Neuronal stem cell (in vitro differentiated cells): Measurements from ENCODE around the gene TSHZ2.
A peak's percentile ranks its signal among the peaks of the same experiment; 100 is the strongest.

Experiments used
- DNase-seq: peaks from one replicate; pipeline ENCODE4 v3.0.0-alpha.2; 2013; ENCODE audit warnings: low spot score
- H2AFZ ChIP-seq: one replicate; pipeline ENCODE4 v1.6.1; 2013; ENCODE audit warnings: mild to moderate bottlenecking, low read length, inconsistent platforms
- H2AK5ac ChIP-seq: 2 replicates; pipeline ENCODE4 v1.6.1; 2013; ENCODE audit warnings: low read depth, mild to moderate bottlenecking, inconsistent platforms, low read length, moderate library complexity, mixed read lengths
- H2BK120ac ChIP-seq: 2 replicates; pipeline ENCODE4 v1.6.1; 2013; ENCODE audit warnings: low read depth, mild to moderate bottlenecking, inconsistent platforms, low read length, moderate library complexity, mixed read lengths
- H2BK12ac ChIP-seq: one replicate; pipeline ENCODE4 v1.6.1; 2013; ENCODE audit warnings: low read length, inconsistent platforms
- H2BK15ac ChIP-seq: 2 replicates; pipeline ENCODE4 v1.6.1; 2013; ENCODE audit warnings: mild to moderate bottlenecking, low read length, inconsistent platforms, mixed read lengths
- H2BK5ac ChIP-seq: one replicate; pipeline ENCODE4 v1.6.1; 2013; ENCODE audit warnings: inconsistent platforms, mild to moderate bottlenecking, low read length, moderate library complexity
- H3K14ac ChIP-seq: one replicate; pipeline ENCODE4 v1.6.1; 2013; ENCODE audit warnings: low read length, inconsistent platforms
- H3K18ac ChIP-seq: 2 replicates; pipeline ENCODE4 v1.6.1; 2013; ENCODE audit warnings: low read length, inconsistent platforms
- H3K23ac ChIP-seq: 2 replicates; pipeline ENCODE4 v1.6.1; 2013; ENCODE audit warnings: low read depth, mild to moderate bottlenecking, mixed read lengths, low read length, inconsistent platforms; ENCODE audit not compliant: poor library complexity
- H3K27ac ChIP-seq: replicated peaks from 3 replicates; pipeline ENCODE4 v1.5.1; 2013; ENCODE audit warnings: low read length, inconsistent platforms
- H3K27me3 ChIP-seq, 3 experiments: 2 replicates each; pipeline ENCODE4 v1.6.1; 2013; ENCODE audit warnings: low read length in 3 of 3, mild to moderate bottlenecking in 2 of 3, inconsistent platforms in 1 of 3, low read depth in 1 of 3, mixed read lengths in 1 of 3, moderate library complexity in 1 of 3; ENCODE audit not compliant: control insufficient read depth in 3 of 3, insufficient read depth in 3 of 3
- H3K36me3 ChIP-seq, 2 donors: replicated peaks in 1 of 2; 2 replicates each; pipeline ENCODE4 v1.6.1; 2013; ENCODE audit warnings: low read length in 2 of 2; ENCODE audit not compliant: control insufficient read depth in 2 of 2, insufficient read depth in 2 of 2
- H3K4ac ChIP-seq: 2 replicates; pipeline ENCODE4 v1.6.1; 2013; ENCODE audit warnings: inconsistent platforms, mild to moderate bottlenecking, low read length, moderate library complexity
- H3K4me1 ChIP-seq, 2 donors: 1 replicate in 1 of 2; 2 replicates in 1 of 2; pipeline ENCODE4 v1.6.1; 2013; ENCODE audit warnings: low read length in 2 of 2, low read depth in 1 of 2; ENCODE audit not compliant: control insufficient read depth in 2 of 2, insufficient read depth in 1 of 2
- H3K4me2 ChIP-seq: one replicate; pipeline ENCODE4 v1.6.1; 2013; ENCODE audit warnings: mild to moderate bottlenecking, low read length, inconsistent platforms; ENCODE audit not compliant: insufficient read depth, poor library complexity, severe bottlenecking
- H3K4me3 ChIP-seq, 2 donors: 2 replicates each; pipeline ENCODE4 v1.5.1; 2013; ENCODE audit warnings: low read length in 2 of 2, mild to moderate bottlenecking in 2 of 2, inconsistent platforms in 1 of 2, moderate library complexity in 1 of 2
- H3K79me1 ChIP-seq: one replicate; pipeline ENCODE4 v1.6.1; 2013; ENCODE audit warnings: low read depth, mild to moderate bottlenecking, inconsistent platforms, low read length, moderate library complexity
- H3K9ac ChIP-seq: one replicate; pipeline ENCODE4 v1.6.1; 2013; ENCODE audit warnings: mild to moderate bottlenecking, low read depth, low read length, inconsistent platforms; ENCODE audit not compliant: poor library complexity
- H3K9me3 ChIP-seq, 2 donors: replicated peaks in 1 of 2; 2 replicates each; pipeline versions ENCODE3 to v1.6.1; 2013; ENCODE audit warnings: low read length in 2 of 2, mild to moderate bottlenecking in 2 of 2, inconsistent platforms in 1 of 2, low read depth in 1 of 2, mixed read lengths in 1 of 2, moderate library complexity in 1 of 2; ENCODE audit not compliant: control insufficient read depth in 2 of 2, insufficient read depth in 1 of 2
- H4K8ac ChIP-seq: one replicate; pipeline ENCODE4 v1.6.1; 2013; ENCODE audit warnings: low read depth, mild to moderate bottlenecking, inconsistent platforms, low read length, moderate library complexity
- H4K91ac ChIP-seq: one replicate; pipeline ENCODE4 v1.6.1; 2013; ENCODE audit warnings: low read length, low read depth, mild to moderate bottlenecking, inconsistent platforms; ENCODE audit not compliant: poor library complexity
- WGBS, 2 donors: extraction: QIAGEN DNeasy Blood & Tissue Kit; methylation state at CpG; one replicate each; pipeline ENCODE4 v1.1.7; 2013; ENCODE audit warnings: missing lambda C conversion rate in 2 of 2, mixed read lengths in 1 of 2; ENCODE audit not compliant: insufficient read length in 2 of 2, insufficient replicate concordance in 1 of 2; ENCODE audit errors: extremely low coverage in 2 of 2; 5-methylcytosine and 5-hydroxymethylcytosine counted together

Gene TSHZ2

DNA sequence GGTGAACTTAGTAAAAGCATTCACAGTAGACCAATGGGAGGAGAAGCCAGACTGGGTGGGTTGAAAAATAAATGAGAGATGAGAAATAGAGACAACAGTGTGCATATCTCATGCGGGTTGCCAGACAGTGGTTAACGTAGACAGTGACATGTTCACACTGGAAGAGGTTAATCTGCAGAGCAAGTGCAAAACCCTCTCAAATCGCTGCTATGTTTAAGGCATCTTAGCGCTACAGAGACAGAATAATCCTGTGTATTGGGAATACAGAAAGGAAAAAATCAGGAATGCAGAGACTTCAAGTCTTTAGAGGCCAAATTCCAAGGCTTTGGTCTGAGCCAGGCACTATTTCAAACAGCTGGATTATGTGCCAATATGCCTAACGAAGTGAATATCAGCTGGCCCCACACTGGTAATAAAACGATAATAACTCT lies 107.1 kb downstream of the TSHZ2 start:
- Histone ChIP-seq H2BK12ac (no peak overlapping the region), H3K27ac (peak overlapping the region; percentile 10), H4K91ac (no peak overlapping the region), H2BK15ac (no peak overlapping the region), H3K4me2 (no peak overlapping the region), H3K4me1 (peaks cover 0 to 17% of the 10 kb centered on the region in 2 donors), H2BK120ac (no peak overlapping the region), H4K8ac (no peak overlapping the region), H2BK5ac (no peak overlapping the region), H2AFZ (no peak overlapping the region), H3K79me1 (no peaks in the 10 kb centered on the region), H3K9me3 (no peaks in the 10 kb centered on the region), H3K14ac (no peak overlapping the region), H3K9ac (no peak overlapping the region), H3K23ac (no peak overlapping the region), H2AK5ac (no peak overlapping the region), H3K4ac (no peak overlapping the region), H3K27me3 (no peaks in the 10 kb centered on the region), H3K36me3 (no peaks in the 10 kb centered on the region), H3K4me3 (no peak overlapping the region), H3K18ac (no peak overlapping the region)
- no CpG with 5 or more reads among the region's 6 CpGs for WGBS, 2 donors
- no peak for DNase-seq

DNA sequence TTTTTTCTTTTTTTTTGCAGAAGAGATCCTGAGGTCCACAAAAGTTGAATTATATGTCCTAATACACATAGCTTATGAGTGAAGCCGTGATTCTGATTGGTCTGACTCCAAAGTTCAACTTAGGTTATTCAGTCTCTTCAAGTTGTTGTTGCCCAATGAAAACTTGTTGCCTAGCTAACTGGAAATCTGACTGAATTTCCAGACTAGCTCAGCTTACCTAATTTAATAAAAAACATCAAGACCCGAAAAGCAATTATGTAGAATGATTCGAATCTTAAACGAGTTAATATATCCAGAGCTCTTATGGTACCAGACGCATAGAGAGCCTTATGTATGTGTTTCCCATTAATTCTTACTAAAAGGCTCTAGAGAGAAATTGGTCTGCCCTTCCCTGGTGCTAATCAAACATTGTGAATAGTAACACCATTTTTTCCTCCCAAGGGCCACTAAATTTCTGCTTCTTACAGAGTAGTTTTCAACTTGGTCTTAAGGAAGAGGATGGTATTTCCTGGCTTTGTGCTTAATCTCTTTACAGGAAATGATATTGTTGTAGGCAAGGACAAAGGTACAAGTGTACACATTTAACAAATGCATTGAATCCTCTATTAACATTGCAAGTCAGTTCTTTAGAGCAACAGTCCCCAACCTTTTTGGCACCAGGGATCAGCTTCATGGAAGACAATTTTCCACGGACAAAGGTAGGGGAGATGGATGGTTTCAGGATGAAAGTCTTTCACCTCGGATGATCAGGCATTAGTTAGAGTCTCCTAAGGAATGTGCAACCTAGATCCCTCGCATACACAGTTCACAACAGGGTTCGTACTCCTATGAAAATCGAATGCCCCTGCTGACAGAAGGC lies 107.9 kb downstream of the TSHZ2 start:
- H3K4me1 ChIP-seq = peaks cover 0 to 17% of the 10 kb centered on the region in 2 donors
- H3K36me3 ChIP-seq = no peaks in the 10 kb centered on the region
- H3K27me3 ChIP-seq = no peaks in the 10 kb centered on the region
- H3K18ac ChIP-seq = peak overlapping the region; percentile 31
- no peak overlapping the region for H4K91ac ChIP-seq
- no peak overlapping the region for H3K23ac ChIP-seq
- no peak overlapping the region for H2BK15ac ChIP-seq
- no peak overlapping the region for H2BK120ac ChIP-seq
- no peak overlapping the region for H2AK5ac ChIP-seq
- no peak overlapping the region for H3K14ac ChIP-seq
- no peak overlapping the region for H3K4me2 ChIP-seq
- no CpG with 5 or more reads among the region's 10 CpGs for WGBS, 2 donors
- H3K9me3 ChIP-seq = no peaks in the 10 kb centered on the region
- H2BK5ac ChIP-seq = no peak overlapping the region
- no peak overlapping the region for H3K9ac ChIP-seq
- no peak overlapping the region for H3K27ac ChIP-seq
- H2BK12ac ChIP-seq = no peak overlapping the region
- DNase-seq = no peak
- no peak overlapping the region for H3K4ac ChIP-seq
- no peak overlapping the region for H3K4me3 ChIP-seq
- H2AFZ ChIP-seq = no peak overlapping the region
- no peaks in the 10 kb centered on the region for H3K79me1 ChIP-seq
- H4K8ac ChIP-seq = no peak overlapping the region

- H3K14ac ChIP-seq = no peak overlapping the region
- H3K27ac ChIP-seq = no peak overlapping the region
- no peak overlapping the region for H2BK12ac ChIP-seq
- H3K23ac ChIP-seq = no peak overlapping the region
- H4K91ac ChIP-seq = no peak overlapping the region
- H2BK120ac ChIP-seq = no peak overlapping the region
- H3K4me2 ChIP-seq = no peak overlapping the region
- no peak overlapping the region for H3K9ac ChIP-seq
- H3K4me1 ChIP-seq = peaks cover 0 to 17% of the 10 kb centered on the region in 2 donors
- H3K18ac ChIP-seq = peak overlapping the region; percentile 31
- no peak overlapping the region for H3K4ac ChIP-seq
- no peak overlapping the region for H2AK5ac ChIP-seq
- no peaks in the 10 kb centered on the region for H3K9me3 ChIP-seq
- no peak overlapping the region for H4K8ac ChIP-seq
- H2BK15ac ChIP-seq = no peak overlapping the region
- H3K27me3 ChIP-seq = no peaks in the 10 kb centered on the region
- no peak overlapping the region for H3K4me3 ChIP-seq
- no peaks in the 10 kb centered on the region for H3K79me1 ChIP-seq
- WGBS, 2 donors = no CpG with 5 or more reads among the region's 9 CpGs
- H3K36me3 ChIP-seq = no peaks in the 10 kb centered on the region
- DNase-seq = no peak
- no peak overlapping the region for H2BK5ac ChIP-seq
- no peak overlapping the region for H2AFZ ChIP-seq
Measured at GRCh38 chr20:53080687-53080962, 108.5 kb downstream of the TSHZ2 start.

- H2AFZ ChIP-seq = no peak overlapping the region
- H3K4ac ChIP-seq = no peak overlapping the region
- H3K9ac ChIP-seq = no peak overlapping the region
- H3K14ac ChIP-seq = no peak overlapping the region
- no peak overlapping the region for H2BK120ac ChIP-seq
- no peak for DNase-seq
- H3K9me3 ChIP-seq = no peaks in the 10 kb centered on the region
- H4K8ac ChIP-seq = no peak overlapping the region
- H2AK5ac ChIP-seq = no peak overlapping the region
- H3K27ac ChIP-seq = no peak overlapping the region
- no peak overlapping the region for H3K18ac ChIP-seq
- H3K23ac ChIP-seq = no peak overlapping the region
- H3K36me3 ChIP-seq = no peaks in the 10 kb centered on the region
- peaks cover 0 to 17% of the 10 kb centered on the region in 2 donors for H3K4me1 ChIP-seq
- H3K4me2 ChIP-seq = no peak overlapping the region
- no peak overlapping the region for H2BK12ac ChIP-seq
- no peak overlapping the region for H3K4me3 ChIP-seq
- H3K27me3 ChIP-seq = no peaks in the 10 kb centered on the region
- no peak overlapping the region for H4K91ac ChIP-seq
- no peak overlapping the region for H2BK5ac ChIP-seq
- WGBS, 2 donors = no CpG with 5 or more reads among the region's 10 CpGs
- H3K79me1 ChIP-seq = no peaks in the 10 kb centered on the region
- H2BK15ac ChIP-seq = no peak overlapping the region
Measured at GRCh38 chr20:53080969-53081871, 109.1 kb downstream of the TSHZ2 start.
